Measurements from ENCODE around the gene TUFT1. TPM values are rescaled to one million over a fixed set of nuclear protein-coding genes. Genes with fewer than 3 reads are reported as not detected.

TUFT1 gene, protein sequence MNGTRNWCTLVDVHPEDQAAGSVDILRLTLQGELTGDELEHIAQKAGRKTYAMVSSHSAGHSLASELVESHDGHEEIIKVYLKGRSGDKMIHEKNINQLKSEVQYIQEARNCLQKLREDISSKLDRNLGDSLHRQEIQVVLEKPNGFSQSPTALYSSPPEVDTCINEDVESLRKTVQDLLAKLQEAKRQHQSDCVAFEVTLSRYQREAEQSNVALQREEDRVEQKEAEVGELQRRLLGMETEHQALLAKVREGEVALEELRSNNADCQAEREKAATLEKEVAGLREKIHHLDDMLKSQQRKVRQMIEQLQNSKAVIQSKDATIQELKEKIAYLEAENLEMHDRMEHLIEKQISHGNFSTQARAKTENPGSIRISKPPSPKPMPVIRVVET
- total RNA-seq = 1 to 10 TPM; 1.2 to 1.9 (median 1.5) TPM
- polyA plus RNA-seq = under 1 TPM; 0.67 to 0.90 (median 0.76) TPM
- long read RNA-seq, donor 1 = 0 reads
- long read RNA-seq, donor 2 = 0 reads

- TF ChIP-seq POLR2AphosphoS5 (IDR thresholded peaks at IDR 0.05) (peak; percentile 92 to 94 (median 93)), CTCF (IDR thresholded peaks at IDR 0.05 in 8 of 11, conservative IDR thresholded peaks at IDR 0.05 in 3 of 11) (peak in 1 of 11 experiments; percentile 8), POLR2A (IDR thresholded peaks at IDR 0.05) (peak in 2 of 3 donors; percentile 25 to 32)
- Histone ChIP-seq H3K27ac (peak within 1 kb of the TSS in 7 of 8 donors; percentile 44 to 81 (median 73)), H3K36me3 (no peaks in the 10 kb centered on the region), H3K9me3 (no peaks in the 10 kb centered on the region), H3K4me1 (peaks cover 0 to 25% (median 19%) of the 10 kb centered on the region in 6 donors), H3K4me3 (peak within 1 kb of the TSS; percentile 51 to 85 (median 70)), H3K27me3 (replicated peaks in 1 of 7) (peaks cover 0 to 24% (median 0%) of the 10 kb centered on the region in 7 donors)
- intact Hi-C loops (cut with DNase I; ENCODE audit: low total_unique reads) = no loop called here
- peak; percentile 98 for DNase-seq
- 1 to 3% (median 2%) methylated on average over 35 to 70 of the region's 70 CpGs for WGBS, 5 donors
These were observed at the start of gene TUFT1 for GRCh38 chr1:151540021-151540981. TUFT1 (plus strand) TSS chr1:151540309; CDS start chr1:151540367, 58 bp downstream.

DNA sequence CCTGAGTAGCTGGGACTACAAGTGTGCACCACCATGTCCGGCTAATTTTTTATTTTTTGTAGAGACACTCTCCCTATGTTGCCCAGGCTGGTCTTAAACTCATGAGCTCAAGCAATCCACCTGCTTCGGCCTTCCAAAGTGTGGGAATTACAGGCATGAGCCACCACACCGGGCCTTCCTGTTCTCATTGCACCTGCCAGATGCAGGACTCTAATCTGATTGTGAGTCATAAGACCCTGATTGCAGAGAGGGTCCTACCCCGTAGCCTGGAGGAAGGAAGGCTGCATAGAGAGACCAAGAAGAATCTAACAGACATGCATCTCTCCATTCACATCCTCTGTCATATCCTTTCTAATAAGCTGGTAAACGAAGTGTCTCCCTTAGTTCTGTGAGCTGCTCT lies 48.5 kb upstream of the TUFT1 start:
- intact Hi-C loops (cut with DNase I; ENCODE audit: low total_unique reads) = no loop called here
- Histone ChIP-seq H3K36me3 (no peaks in the 10 kb centered on the region), H3K27ac (no peak overlapping the region), H3K4me3 (no peak overlapping the region), H3K27me3 (replicated peaks in 1 of 7) (peaks cover 0 to 6% (median 0%) of the 10 kb centered on the region in 7 donors), H3K4me1 (no peaks in the 10 kb centered on the region), H3K9me3 (no peaks in the 10 kb centered on the region)
- DNase-seq = no peak
- WGBS, 5 donors = 82 to 88% (median 86%) methylated on average over 5 of the region's 5 CpGs
- no peak for TF ChIP-seq POLR2AphosphoS5 (IDR thresholded peaks at IDR 0.05)
- no peak for TF ChIP-seq CTCF (IDR thresholded peaks at IDR 0.05 in 8 of 11, conservative IDR thresholded peaks at IDR 0.05 in 3 of 11)
- no peak for TF ChIP-seq POLR2A (IDR thresholded peaks at IDR 0.05)

GRCh38 chr1:151492120-151492519 lies 48.0 kb upstream of the TUFT1 start:
- Histone ChIP-seq H3K9me3 (no peaks in the 10 kb centered on the region), H3K27me3 (replicated peaks in 1 of 7) (peaks cover 0 to 6% (median 0%) of the 10 kb centered on the region in 7 donors), H3K36me3 (no peaks in the 10 kb centered on the region), H3K27ac (no peak overlapping the region), H3K4me1 (no peaks in the 10 kb centered on the region), H3K4me3 (no peak overlapping the region)
- intact Hi-C loops (cut with DNase I; ENCODE audit: low total_unique reads) = no loop called here
- TF ChIP-seq CTCF (IDR thresholded peaks at IDR 0.05 in 8 of 11, conservative IDR thresholded peaks at IDR 0.05 in 3 of 11) = no peak
- no peak for TF ChIP-seq POLR2AphosphoS5 (IDR thresholded peaks at IDR 0.05)
- no peak for TF ChIP-seq POLR2A (IDR thresholded peaks at IDR 0.05)
- DNase-seq = no peak
- WGBS, 5 donors = 58 to 95% (median 67%) methylated on average over 1 of the region's 1 CpG

Measured in spleen (tissue), 13 donors.